GM08714 (cell line): ENCODE results near the gene PKIB.
A peak's percentile ranks its signal among the peaks of the same experiment; 100 is the strongest.
"Not testable (repeated sequence)": the region's sequence is repeated elsewhere in the genome, so short reads cannot be mapped to it uniquely, and the experiment has no call there.

Experiments used
- H3K4me3 ChIP-seq: fragments of 200-500 bp; sonication (Bioruptor generic); 2 replicates; pipeline ENCODE4 v1.5.1; 2014; ENCODE audit warnings: mild to moderate bottlenecking, low read length, inconsistent platforms
- ZNF274 ChIP-seq: IDR thresholded peaks from 2 replicates; pipeline ENCODE4 v1.6.1; 2012; ENCODE audit warnings: mild to moderate bottlenecking, low read depth, low read length

Gene PKIB

GRCh38 chr6:122609881-122610689 is at the start of gene PKIB:
PKIB (plus strand) TSS chr6:122610405; CDS start chr6:122717795, 107,390 bp downstream.
- no peak for TF ChIP-seq ZNF274
- peak within 1 kb of the TSS; percentile 45 for H3K4me3 ChIP-seq

- TF ChIP-seq ZNF274: no peak
- no peak overlapping the region for H3K4me3 ChIP-seq
Observed at GRCh38 chr6:122563364-122564052, 46.7 kb upstream of the PKIB start.

- no peak overlapping the region for H3K4me3 ChIP-seq
- TF ChIP-seq ZNF274: no peak
Observed at GRCh38 chr6:122564230-122564629, 46.0 kb upstream of the PKIB start.

GRCh38 chr6:122565708-122566107 is 44.5 kb upstream of the PKIB start:
- TF ChIP-seq ZNF274: no peak
- no peak overlapping the region for H3K4me3 ChIP-seq

GRCh38 chr6:122567034-122567433 is 43.2 kb upstream of the PKIB start:
- TF ChIP-seq ZNF274: no peak
- no peak overlapping the region for H3K4me3 ChIP-seq

GRCh38 chr6:122568350-122568749 is 41.9 kb upstream of the PKIB start:
- no peak overlapping the region for H3K4me3 ChIP-seq
- TF ChIP-seq ZNF274: no peak

- no peak overlapping the region for H3K4me3 ChIP-seq
- no peak for TF ChIP-seq ZNF274
Observed at GRCh38 chr6:122568797-122569221, 41.4 kb upstream of the PKIB start.

- TF ChIP-seq ZNF274: no peak
- no peak overlapping the region for H3K4me3 ChIP-seq
Observed at GRCh38 chr6:122569230-122569771, 40.9 kb upstream of the PKIB start.

GRCh38 chr6:122571888-122572287 is 38.3 kb upstream of the PKIB start:
- no peak overlapping the region for H3K4me3 ChIP-seq
- no peak for TF ChIP-seq ZNF274

GRCh38 chr6:122576888-122577287 is 33.3 kb upstream of the PKIB start:
- no peak for TF ChIP-seq ZNF274
- no peak overlapping the region for H3K4me3 ChIP-seq

- TF ChIP-seq ZNF274: no peak
Observed at GRCh38 chr6:122578961-122579360, 31.2 kb upstream of the PKIB start.

GRCh38 chr6:122580737-122581136 is 29.5 kb upstream of the PKIB start:
- TF ChIP-seq ZNF274: no peak
- H3K4me3 ChIP-seq: no peak overlapping the region

More at GRCh38 chr6:122578961-122579360, 31.2 kb upstream of the PKIB start:
- H3K4me3 ChIP-seq: no peak overlapping the region

GRCh38 chr6:122589115-122589514 is 21.1 kb upstream of the PKIB start:
- no peak for TF ChIP-seq ZNF274
- no peak overlapping the region for H3K4me3 ChIP-seq

GRCh38 chr6:122598295-122598694 is 11.9 kb upstream of the PKIB start:
- not testable (repeated sequence) for H3K4me3 ChIP-seq

GRCh38 chr6:122604676-122605075 is 5.5 kb upstream of the PKIB start:
- no peak for TF ChIP-seq ZNF274
- H3K4me3 ChIP-seq: no peak overlapping the region
